ENCODE data around the gene ABHD4. TPM values are rescaled to one million over a fixed set of nuclear protein-coding genes. Genes with fewer than 3 reads are reported as not detected.
"Not testable (repeated sequence)": the region's sequence is repeated elsewhere in the genome, so short reads cannot be mapped to it uniquely, and the experiment has no call there.

Gene ABHD4, protein sequence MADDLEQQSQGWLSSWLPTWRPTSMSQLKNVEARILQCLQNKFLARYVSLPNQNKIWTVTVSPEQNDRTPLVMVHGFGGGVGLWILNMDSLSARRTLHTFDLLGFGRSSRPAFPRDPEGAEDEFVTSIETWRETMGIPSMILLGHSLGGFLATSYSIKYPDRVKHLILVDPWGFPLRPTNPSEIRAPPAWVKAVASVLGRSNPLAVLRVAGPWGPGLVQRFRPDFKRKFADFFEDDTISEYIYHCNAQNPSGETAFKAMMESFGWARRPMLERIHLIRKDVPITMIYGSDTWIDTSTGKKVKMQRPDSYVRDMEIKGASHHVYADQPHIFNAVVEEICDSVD
- total RNA-seq, result 10 to 100 TPM; 18.7 to 22.2 TPM
- polyA plus RNA-seq (ENCODE audit: insufficient read length in 2 of 2), result 10 to 100 TPM; 73.6 to 75.1 TPM
- long read RNA-seq, donor 1, transcript ABHD4-203 (7 exons, 3,366 nt), result major isoform, 12 of 14 reads
- long read RNA-seq, donor 1, partial matches to known transcripts, result 0 of 14 reads
- long read RNA-seq, donor 1, other reads (novel, unspliced or antisense), result 0 of 14 reads
- long read RNA-seq, donor 2, transcript ABHD4-203 (7 exons, 3,366 nt), result major isoform, 7 of 9 reads
- long read RNA-seq, donor 2, partial matches to known transcripts, result 0 of 9 reads
- long read RNA-seq, donor 2, other reads (novel, unspliced or antisense), result 0 of 9 reads
- long read RNA-seq, donor 3, transcript ABHD4-203 (7 exons, 3,366 nt), result major isoform, 5 of 9 reads
- long read RNA-seq, donor 3, partial matches to known transcripts, result 0 of 9 reads
- long read RNA-seq, donor 3, other reads (novel, unspliced or antisense), result 0 of 9 reads
- long read RNA-seq, donor 4, partial matches to known transcripts, result 20 of 26 reads
- long read RNA-seq, donor 4, other reads (novel, unspliced or antisense), result 0 of 26 reads

DNA sequence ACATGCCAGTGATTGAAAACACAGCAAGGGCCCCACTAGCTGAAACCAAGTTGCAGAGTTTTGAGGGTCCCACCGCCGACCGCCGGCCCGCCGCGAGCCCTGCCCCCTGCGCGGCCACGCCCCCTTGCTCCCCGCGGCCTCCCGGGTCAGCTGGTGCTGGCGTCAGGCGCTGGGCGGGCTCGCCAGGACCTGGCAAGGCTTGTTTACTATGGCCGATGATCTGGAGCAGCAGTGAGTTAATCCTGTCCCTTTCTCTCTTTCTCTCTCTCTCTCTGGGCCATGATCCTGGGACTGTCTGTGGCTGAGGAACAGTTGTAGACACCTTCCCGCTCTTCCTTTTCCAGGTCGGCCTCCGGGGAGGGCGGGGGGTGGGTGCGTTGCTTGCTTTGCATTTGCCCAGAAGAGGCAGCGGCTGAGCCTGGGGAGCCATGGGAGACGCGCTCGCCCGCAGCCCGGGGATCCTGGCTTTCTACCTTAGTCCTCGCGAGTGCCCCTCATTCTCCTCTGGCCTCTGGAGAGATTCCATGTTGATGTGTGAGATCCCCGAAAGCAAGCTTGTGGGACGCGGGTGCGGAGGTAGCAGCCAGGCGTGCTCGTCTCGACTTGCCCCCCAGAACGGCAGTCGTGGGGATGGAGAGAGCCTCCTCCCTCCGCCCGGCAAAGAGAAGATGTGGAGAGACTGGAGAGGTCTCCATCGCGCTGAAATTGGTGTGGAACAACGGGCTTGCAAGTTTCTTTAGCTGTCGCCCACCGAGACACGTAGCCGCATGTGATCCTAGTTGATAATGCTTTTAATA is at the start of gene ABHD4:
TSS of gene ABHD4 (plus strand) at position 202 of the 797 bp plus-strand sequence. CDS start at position 209, 7 bp downstream.
- H3K27ac ChIP-seq (ENCODE audit: low read depth, low read length), result peak within 1 kb of the TSS; percentile 84
- peak within 1 kb of the TSS; percentile 88 for H3K4me3 ChIP-seq (ENCODE audit: low read depth, low read length)
- H3K27me3 ChIP-seq (ENCODE audit: control insufficient read depth, insufficient read depth, low read length), result peaks cover 5% of the 10 kb centered on the region
- peak; percentile 42 to 89 (median 70) for DNase-seq (ENCODE audit: low read depth in 4 of 6, low spot score in 6 of 6)
- H3K9me3 ChIP-seq (ENCODE audit: control insufficient read depth, insufficient read depth, low read length), result no peaks in the 10 kb centered on the region
- WGBS (ENCODE audit: insufficient coverage), result under 1% methylated on average over 38 of the region's 49 CpGs
- H3K4me1 ChIP-seq (ENCODE audit: control insufficient read depth, insufficient read depth, low read length), result peaks cover 3% of the 10 kb centered on the region
- peaks cover 15% of the 10 kb centered on the region for H3K36me3 ChIP-seq (ENCODE audit: control insufficient read depth, insufficient read depth, low read length)

DNA sequence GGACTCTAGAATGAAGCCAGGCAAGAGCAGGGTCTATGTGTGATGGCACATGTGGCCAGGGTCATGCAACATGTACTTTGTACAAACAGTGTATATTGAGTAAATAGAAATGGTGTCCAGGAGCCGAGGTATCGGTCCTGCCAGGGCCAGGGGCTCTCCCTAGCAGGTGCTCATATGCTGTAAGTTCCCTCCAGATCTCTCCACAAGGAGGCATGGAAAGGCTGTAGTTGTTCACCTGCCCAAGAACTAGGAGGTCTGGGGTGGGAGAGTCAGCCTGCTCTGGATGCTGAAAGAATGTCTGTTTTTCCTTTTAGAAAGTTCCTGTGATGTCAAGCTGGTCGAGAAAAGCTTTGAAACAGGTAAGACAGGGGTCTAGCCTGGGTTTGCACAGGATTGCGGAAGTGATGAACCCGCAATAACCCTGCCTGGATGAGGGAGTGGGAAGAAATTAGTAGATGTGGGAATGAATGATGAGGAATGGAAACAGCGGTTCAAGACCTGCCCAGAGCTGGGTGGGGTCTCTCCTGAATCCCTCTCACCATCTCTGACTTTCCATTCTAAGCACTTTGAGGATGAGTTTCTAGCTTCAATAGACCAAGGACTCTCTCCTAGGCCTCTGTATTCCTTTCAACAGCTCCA is 48.7 kb upstream of the ABHD4 start:
- H3K9me3 ChIP-seq (ENCODE audit: control insufficient read depth, insufficient read depth, low read length), result no peaks in the 10 kb centered on the region
- H3K27ac ChIP-seq (ENCODE audit: low read depth, low read length), result no peak overlapping the region
- DNase-seq (ENCODE audit: low read depth in 4 of 6, low spot score in 6 of 6), result no peak
- H3K27me3 ChIP-seq (ENCODE audit: control insufficient read depth, insufficient read depth, low read length), result no peaks in the 10 kb centered on the region
- WGBS (ENCODE audit: insufficient coverage), result 93% methylated on average over 5 of the region's 6 CpGs
- H3K36me3 ChIP-seq (ENCODE audit: control insufficient read depth, insufficient read depth, low read length), result no peaks in the 10 kb centered on the region
- peaks cover 12% of the 10 kb centered on the region for H3K4me1 ChIP-seq (ENCODE audit: control insufficient read depth, insufficient read depth, low read length)
- H3K4me3 ChIP-seq (ENCODE audit: low read depth, low read length), result no peak overlapping the region

DNA sequence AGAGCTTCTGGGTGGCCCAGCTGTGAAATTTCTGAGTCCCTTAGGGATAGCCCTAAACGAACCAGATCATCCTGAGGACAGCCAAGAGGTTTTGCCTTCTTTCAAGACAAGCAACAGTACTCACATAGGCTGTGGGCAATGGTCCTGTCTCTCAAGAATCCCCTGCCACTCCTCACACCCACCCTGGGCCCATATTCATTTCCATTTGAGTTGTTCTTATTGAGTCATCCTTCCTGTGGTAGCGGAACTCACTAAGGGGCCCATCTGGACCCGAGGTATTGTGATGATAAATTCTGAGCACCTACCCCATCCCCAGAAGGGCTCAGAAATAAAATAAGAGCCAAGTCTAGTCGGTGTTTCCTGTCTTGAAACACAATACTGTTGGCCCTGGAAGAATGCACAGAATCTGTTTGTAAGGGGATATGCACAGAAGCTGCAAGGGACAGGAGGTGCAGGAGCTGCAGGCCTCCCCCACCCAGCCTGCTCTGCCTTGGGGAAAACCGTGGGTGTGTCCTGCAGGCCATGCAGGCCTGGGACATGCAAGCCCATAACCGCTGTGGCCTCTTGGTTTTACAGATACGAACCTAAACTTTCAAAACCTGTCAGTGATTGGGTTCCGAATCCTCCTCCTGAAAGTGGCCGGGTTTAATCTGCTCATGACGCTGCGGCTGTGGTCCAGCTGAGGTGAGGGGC is 48.0 kb upstream of the ABHD4 start:
- no peak for DNase-seq (ENCODE audit: low read depth in 4 of 6, low spot score in 6 of 6)
- 75% methylated on average over 9 of the region's 11 CpGs for WGBS (ENCODE audit: insufficient coverage)
- no peak overlapping the region for H3K4me3 ChIP-seq (ENCODE audit: low read depth, low read length)
- H3K4me1 ChIP-seq (ENCODE audit: control insufficient read depth, insufficient read depth, low read length), result peaks cover 12% of the 10 kb centered on the region
- no peaks in the 10 kb centered on the region for H3K36me3 ChIP-seq (ENCODE audit: control insufficient read depth, insufficient read depth, low read length)
- H3K9me3 ChIP-seq (ENCODE audit: control insufficient read depth, insufficient read depth, low read length), result no peaks in the 10 kb centered on the region
- no peak overlapping the region for H3K27ac ChIP-seq (ENCODE audit: low read depth, low read length)
- H3K27me3 ChIP-seq (ENCODE audit: control insufficient read depth, insufficient read depth, low read length), result no peaks in the 10 kb centered on the region

DNA sequence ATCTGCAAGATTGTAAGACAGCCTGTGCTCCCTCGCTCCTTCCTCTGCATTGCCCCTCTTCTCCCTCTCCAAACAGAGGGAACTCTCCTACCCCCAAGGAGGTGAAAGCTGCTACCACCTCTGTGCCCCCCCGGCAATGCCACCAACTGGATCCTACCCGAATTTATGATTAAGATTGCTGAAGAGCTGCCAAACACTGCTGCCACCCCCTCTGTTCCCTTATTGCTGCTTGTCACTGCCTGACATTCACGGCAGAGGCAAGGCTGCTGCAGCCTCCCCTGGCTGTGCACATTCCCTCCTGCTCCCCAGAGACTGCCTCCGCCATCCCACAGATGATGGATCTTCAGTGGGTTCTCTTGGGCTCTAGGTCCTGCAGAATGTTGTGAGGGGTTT is 46.5 kb upstream of the ABHD4 start:
- Histone ChIP-seq H3K9me3 (ENCODE audit: control insufficient read depth, insufficient read depth, low read length) (no peaks in the 10 kb centered on the region), H3K4me1 (ENCODE audit: control insufficient read depth, insufficient read depth, low read length) (peaks cover 12% of the 10 kb centered on the region), H3K27ac (ENCODE audit: low read depth, low read length) (no peak overlapping the region), H3K27me3 (ENCODE audit: control insufficient read depth, insufficient read depth, low read length) (no peaks in the 10 kb centered on the region), H3K36me3 (ENCODE audit: control insufficient read depth, insufficient read depth, low read length) (no peaks in the 10 kb centered on the region), H3K4me3 (ENCODE audit: low read depth, low read length) (no peak overlapping the region)
- 63% methylated on average over 4 of the region's 5 CpGs for WGBS (ENCODE audit: insufficient coverage)
- peak in 1 of 6 donors; percentile 60 for DNase-seq (ENCODE audit: low read depth in 4 of 6, low spot score in 6 of 6)

DNA sequence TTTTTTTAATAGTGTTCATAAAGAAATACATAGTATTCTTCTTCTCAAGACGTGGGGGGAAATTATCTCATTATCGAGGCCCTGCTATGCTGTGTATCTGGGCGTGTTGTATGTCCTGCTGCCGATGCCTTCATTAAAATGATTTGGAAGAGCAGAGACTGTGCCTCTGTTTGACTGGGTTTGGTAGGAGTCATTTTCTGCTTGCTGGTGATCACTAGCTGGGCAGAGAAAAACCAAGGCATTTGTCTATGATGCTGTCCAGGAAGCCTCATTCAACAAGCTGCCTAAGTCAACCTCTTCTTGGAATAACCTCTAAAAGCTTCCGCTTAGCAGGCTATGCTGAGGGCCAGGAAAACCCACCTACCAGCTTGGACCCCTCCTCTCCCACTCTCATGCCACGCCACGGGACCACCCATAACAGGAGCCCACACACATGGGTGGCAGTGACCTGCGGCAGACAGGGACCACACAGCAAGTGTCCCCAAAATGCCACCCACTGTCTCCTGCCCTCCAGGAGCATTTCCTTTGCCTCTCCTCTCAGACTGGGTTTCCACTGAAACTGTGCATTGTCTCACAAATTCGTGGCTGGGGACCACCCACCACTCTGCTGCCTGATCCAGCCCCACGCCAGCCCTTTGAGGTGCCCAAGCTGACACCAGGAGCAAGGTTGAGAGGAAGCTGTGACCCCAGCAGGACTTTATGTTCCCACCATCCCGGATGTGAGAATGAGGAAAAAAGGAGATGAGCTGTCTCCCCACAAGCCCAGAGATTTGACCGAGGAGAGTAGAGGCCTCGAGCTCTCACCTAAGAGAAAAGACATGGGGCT is 45.9 kb upstream of the ABHD4 start:
- H3K4me3 ChIP-seq (ENCODE audit: low read depth, low read length), result no peak overlapping the region
- no peak for DNase-seq (ENCODE audit: low read depth in 4 of 6, low spot score in 6 of 6)
- no peaks in the 10 kb centered on the region for H3K9me3 ChIP-seq (ENCODE audit: control insufficient read depth, insufficient read depth, low read length)
- WGBS (ENCODE audit: insufficient coverage), result 78% methylated on average over 11 of the region's 13 CpGs
- H3K27ac ChIP-seq (ENCODE audit: low read depth, low read length), result no peak overlapping the region
- H3K27me3 ChIP-seq (ENCODE audit: control insufficient read depth, insufficient read depth, low read length), result no peaks in the 10 kb centered on the region
- H3K4me1 ChIP-seq (ENCODE audit: control insufficient read depth, insufficient read depth, low read length), result peaks cover 16% of the 10 kb centered on the region
- no peaks in the 10 kb centered on the region for H3K36me3 ChIP-seq (ENCODE audit: control insufficient read depth, insufficient read depth, low read length)

DNA sequence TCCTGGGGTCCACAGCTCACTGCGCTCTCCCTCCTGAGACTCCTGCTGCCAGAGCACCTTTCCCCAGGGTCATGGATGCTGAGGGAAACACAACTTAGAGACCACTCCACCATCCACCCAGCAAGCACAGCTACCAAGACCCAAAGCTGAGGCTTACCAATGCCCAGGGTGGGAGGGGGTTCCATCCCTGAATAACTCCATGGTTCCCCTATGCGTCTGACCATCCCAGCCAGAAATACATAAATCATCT is 45.3 kb upstream of the ABHD4 start:
- WGBS (ENCODE audit: insufficient coverage), result 100% methylated on average over 1 of the region's 2 CpGs
- Histone ChIP-seq H3K9me3 (ENCODE audit: control insufficient read depth, insufficient read depth, low read length) (no peaks in the 10 kb centered on the region), H3K27ac (ENCODE audit: low read depth, low read length) (no peak overlapping the region), H3K36me3 (ENCODE audit: control insufficient read depth, insufficient read depth, low read length) (no peaks in the 10 kb centered on the region), H3K4me1 (ENCODE audit: control insufficient read depth, insufficient read depth, low read length) (peaks cover 17% of the 10 kb centered on the region), H3K27me3 (ENCODE audit: control insufficient read depth, insufficient read depth, low read length) (no peaks in the 10 kb centered on the region), H3K4me3 (ENCODE audit: low read depth, low read length) (no peak overlapping the region)
- DNase-seq (ENCODE audit: low read depth in 4 of 6, low spot score in 6 of 6), result no peak

DNA sequence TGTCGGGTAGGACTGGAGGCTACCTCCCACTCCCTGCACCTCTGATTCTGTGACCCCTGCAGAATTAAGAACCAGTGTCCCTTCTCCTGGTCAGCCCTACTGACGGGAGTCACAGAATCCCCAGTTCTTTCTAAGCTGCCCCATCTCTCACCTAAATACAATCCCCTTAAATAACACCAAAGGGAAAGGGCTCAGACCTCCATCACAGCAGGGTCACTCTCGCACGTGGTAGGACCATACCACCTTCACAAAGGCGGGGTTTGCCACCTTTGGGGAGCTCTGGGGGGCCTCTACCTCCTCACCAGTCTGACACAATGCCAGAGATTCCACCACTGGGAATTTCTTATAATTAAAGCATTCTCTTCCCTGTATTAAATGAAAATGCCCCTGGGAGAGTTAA is 44.7 kb upstream of the ABHD4 start:
- H3K27me3 ChIP-seq (ENCODE audit: control insufficient read depth, insufficient read depth, low read length), result no peaks in the 10 kb centered on the region
- H3K4me3 ChIP-seq (ENCODE audit: low read depth, low read length), result no peak overlapping the region
- no peaks in the 10 kb centered on the region for H3K36me3 ChIP-seq (ENCODE audit: control insufficient read depth, insufficient read depth, low read length)
- no peaks in the 10 kb centered on the region for H3K9me3 ChIP-seq (ENCODE audit: control insufficient read depth, insufficient read depth, low read length)
- WGBS (ENCODE audit: insufficient coverage), result 86% methylated on average over 2 of the region's 5 CpGs
- no peak overlapping the region for H3K27ac ChIP-seq (ENCODE audit: low read depth, low read length)
- peaks cover 17% of the 10 kb centered on the region for H3K4me1 ChIP-seq (ENCODE audit: control insufficient read depth, insufficient read depth, low read length)
- DNase-seq (ENCODE audit: low read depth in 4 of 6, low spot score in 6 of 6), result no peak

DNA sequence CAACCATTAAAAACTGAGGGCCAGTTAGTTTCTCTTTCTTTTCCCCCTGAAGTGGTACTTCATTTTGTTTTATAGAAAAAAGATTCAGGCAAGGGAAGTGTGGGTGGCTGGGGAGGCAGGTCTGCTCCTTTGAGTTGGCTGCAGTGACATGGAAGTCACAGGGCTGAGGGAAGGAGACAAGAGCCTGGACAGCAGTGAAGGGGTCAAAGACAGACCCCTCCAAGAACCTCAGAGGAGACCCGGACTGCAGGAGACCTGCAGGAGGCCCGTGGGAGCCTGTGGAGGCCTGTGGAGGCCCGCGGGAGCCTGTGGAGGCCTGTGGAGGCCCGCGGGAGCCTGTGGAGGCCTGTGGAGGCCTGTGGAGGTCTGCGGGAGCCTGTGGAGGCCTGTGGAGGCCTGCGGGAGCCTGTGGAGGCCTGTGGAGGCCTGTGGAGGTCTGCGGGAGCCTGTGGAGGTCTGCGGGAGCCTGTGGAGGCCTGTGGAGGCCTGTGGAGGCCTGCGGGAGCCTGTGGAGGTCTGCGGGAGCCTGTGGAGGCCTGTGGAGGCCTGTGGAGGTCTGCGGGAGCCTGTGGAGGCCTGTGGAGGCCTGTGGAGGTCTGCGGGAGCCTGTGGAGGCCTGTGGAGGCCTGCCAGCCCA is 44.1 kb upstream of the ABHD4 start:
- DNase-seq (ENCODE audit: low read depth in 4 of 6, low spot score in 6 of 6); H3K36me3 ChIP-seq (ENCODE audit: control insufficient read depth, insufficient read depth, low read length); H3K9me3 ChIP-seq (ENCODE audit: control insufficient read depth, insufficient read depth, low read length); H3K4me3 ChIP-seq (ENCODE audit: low read depth, low read length); H3K27ac ChIP-seq (ENCODE audit: low read depth, low read length); H3K27me3 ChIP-seq (ENCODE audit: control insufficient read depth, insufficient read depth, low read length): not testable (repeated sequence)
- 86% methylated on average over 6 of the region's 14 CpGs for WGBS (ENCODE audit: insufficient coverage)
- peaks cover 17% of the 10 kb centered on the region for H3K4me1 ChIP-seq (ENCODE audit: control insufficient read depth, insufficient read depth, low read length)
